GM19025 (cell line): Measurements from ENCODE around the gene LRRC14B.
"Not testable (repeated sequence)": the region's sequence is repeated elsewhere in the genome, so short reads cannot be mapped to it uniquely, and the experiment has no call there.

Experiments used
- ATAC-seq: cut with Tn5 transposase; IDR thresholded peaks from one replicate; pipeline ENCODE4 v1.9.1; 2021; ENCODE audit warnings: mild to moderate bottlenecking, low read depth, moderate library complexity; ENCODE audit not compliant: unreplicated experiment

Gene LRRC14B

GRCh38 chr5:228886-229285, 37.6 kb downstream of the LRRC14B start:
- no peak for ATAC-seq

GRCh38 chr5:230711-231110, 39.4 kb downstream of the LRRC14B start:
- ATAC-seq = no peak

GRCh38 chr5:231661-232060, 40.4 kb downstream of the LRRC14B start:
- ATAC-seq = no peak

- ATAC-seq = not testable (repeated sequence)
Measured at GRCh38 chr5:233426-233825, 42.1 kb downstream of the LRRC14B start.

GRCh38 chr5:234450-234849, 43.2 kb downstream of the LRRC14B start:
- no peak for ATAC-seq

GRCh38 chr5:235527-235926, 44.2 kb downstream of the LRRC14B start:
- not testable (repeated sequence) for ATAC-seq

GRCh38 chr5:237931-238330, 46.6 kb downstream of the LRRC14B start:
- not testable (repeated sequence) for ATAC-seq

- not testable (repeated sequence) for ATAC-seq
Measured at GRCh38 chr5:240550-240949, 49.3 kb downstream of the LRRC14B start.

GRCh38 chr5:241045-241669, 49.9 kb downstream of the LRRC14B start:
- not testable (repeated sequence) for ATAC-seq

- ATAC-seq = not testable (repeated sequence)
Measured at GRCh38 chr5:243683-244367, 52.5 kb downstream of the LRRC14B start.

- not testable (repeated sequence) for ATAC-seq
Measured at GRCh38 chr5:245717-246116, 54.4 kb downstream of the LRRC14B start.
